ENCODE measurements around the gene PUM2.

PUM2 gene

GRCh38 chr2:20229322-20230113 is 121.1 kb downstream of the PUM2 start:
- TF ChIP-seq, protein P1, sequence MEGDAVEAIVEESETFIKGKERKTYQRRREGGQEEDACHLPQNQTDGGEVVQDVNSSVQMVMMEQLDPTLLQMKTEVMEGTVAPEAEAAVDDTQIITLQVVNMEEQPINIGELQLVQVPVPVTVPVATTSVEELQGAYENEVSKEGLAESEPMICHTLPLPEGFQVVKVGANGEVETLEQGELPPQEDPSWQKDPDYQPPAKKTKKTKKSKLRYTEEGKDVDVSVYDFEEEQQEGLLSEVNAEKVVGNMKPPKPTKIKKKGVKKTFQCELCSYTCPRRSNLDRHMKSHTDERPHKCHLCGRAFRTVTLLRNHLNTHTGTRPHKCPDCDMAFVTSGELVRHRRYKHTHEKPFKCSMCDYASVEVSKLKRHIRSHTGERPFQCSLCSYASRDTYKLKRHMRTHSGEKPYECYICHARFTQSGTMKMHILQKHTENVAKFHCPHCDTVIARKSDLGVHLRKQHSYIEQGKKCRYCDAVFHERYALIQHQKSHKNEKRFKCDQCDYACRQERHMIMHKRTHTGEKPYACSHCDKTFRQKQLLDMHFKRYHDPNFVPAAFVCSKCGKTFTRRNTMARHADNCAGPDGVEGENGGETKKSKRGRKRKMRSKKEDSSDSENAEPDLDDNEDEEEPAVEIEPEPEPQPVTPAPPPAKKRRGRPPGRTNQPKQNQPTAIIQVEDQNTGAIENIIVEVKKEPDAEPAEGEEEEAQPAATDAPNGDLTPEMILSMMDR (IDR thresholded peaks at IDR 0.05): no peak

DNA sequence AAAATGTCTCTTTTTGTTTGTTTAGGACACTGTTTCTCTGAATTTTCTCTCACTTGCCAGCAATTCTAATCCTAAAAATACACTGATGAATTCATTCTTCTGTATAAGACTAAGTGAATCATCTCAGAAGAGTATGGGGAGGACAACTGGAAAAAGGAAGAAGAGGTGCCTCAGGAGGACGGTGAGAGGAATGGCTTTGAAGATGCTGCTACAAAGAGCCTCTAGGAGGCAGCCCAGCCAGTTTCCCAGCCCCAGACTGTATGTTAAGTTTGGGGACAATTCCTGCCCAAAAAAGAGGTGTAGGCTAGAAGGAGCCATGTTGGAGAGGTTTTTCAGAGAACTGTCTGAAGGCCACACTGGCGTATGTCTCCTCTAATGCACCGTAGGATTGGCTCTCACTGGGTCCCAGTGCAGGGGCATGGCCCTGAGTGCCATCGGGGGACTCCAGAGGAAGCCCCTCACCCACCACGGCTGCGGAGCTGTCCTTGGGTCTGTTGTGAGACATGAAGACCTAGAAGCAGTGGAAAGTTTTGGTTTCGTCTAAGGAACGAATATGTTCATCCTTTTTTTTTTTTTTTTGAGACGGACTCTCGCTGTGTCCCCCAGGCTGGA is 122.6 kb downstream of the PUM2 start:
- TF ChIP-seq, protein P1 (IDR thresholded peaks at IDR 0.05): no peak

- TF ChIP-seq, protein P1 (IDR thresholded peaks at IDR 0.05): no peak
Measured at GRCh38 chr2:20226152-20226545, 124.5 kb downstream of the PUM2 start.

GRCh38 chr2:20225294-20226151 is 125.1 kb downstream of the PUM2 start:
- TF ChIP-seq, protein P1 (IDR thresholded peaks at IDR 0.05): peak; percentile 73

- TF ChIP-seq, protein P1 (IDR thresholded peaks at IDR 0.05): no peak
Measured at GRCh38 chr2:20224716-20225293, 125.8 kb downstream of the PUM2 start, which contains the start of gene SDC1. TSS of gene SDC1 (minus strand) at chr2:20225130. CDS start at chr2:20224867, 263 bp downstream.

- TF ChIP-seq, protein P1 (IDR thresholded peaks at IDR 0.05): no peak
Measured at GRCh38 chr2:20224164-20224715, 126.4 kb downstream of the PUM2 start.
